ENCODE results near the gene C19orf38.

The C19orf38 gene

DNA sequence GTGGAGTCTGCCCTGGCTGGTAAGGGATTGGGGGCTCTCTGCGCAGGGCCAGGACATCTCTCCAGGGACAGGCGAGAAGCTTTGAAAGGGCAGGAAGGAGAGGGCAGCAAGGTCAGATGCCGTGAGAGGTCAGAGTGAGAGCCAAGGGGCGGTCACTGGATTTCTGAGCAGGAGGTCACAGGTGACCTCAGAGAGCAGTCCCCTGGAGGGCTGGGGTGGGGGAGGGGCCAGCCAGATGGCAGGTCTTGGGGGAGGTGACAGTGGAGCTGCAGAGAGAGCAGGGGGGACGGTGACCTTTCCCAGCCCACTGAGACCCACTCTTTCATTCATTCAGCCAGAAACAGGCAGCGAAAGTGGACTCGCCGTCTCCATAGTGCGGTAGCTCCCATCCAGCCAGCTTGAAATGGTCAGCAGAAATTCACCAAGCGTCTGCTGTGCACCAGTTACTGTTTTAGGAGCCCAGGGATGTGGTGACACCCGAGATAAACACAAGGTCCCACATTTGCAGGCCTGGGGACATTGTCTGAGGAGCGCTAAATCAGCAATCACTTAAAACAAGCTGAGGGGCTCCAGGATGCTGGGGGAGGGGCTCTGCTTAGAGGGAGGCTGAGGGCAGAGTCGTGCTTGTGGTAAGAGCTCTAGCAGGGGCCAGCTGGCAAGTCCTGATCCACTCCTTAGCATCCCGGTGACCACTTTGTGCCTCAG, 33.3 kb downstream of the C19orf38 start:
- DNase-seq, result no peak

DNA sequence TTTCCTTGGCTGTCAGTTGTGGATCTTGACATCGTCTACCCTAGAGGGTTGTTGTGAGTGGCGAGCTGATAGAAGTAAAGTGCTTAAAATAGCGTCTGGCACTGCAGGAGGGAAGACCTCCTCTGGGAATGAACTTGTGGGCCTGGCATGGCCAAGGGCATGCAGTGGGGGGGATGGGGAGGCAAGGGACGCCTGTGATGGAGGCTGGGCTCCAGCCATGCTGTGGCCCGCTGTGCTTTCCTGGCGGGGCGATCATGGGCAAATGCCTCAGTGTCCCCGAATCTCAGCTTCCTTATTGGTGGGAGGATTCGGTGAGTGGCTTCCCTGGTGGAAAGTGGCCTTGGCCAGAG, 33.9 kb downstream of the C19orf38 start:
- no peak for DNase-seq

DNA sequence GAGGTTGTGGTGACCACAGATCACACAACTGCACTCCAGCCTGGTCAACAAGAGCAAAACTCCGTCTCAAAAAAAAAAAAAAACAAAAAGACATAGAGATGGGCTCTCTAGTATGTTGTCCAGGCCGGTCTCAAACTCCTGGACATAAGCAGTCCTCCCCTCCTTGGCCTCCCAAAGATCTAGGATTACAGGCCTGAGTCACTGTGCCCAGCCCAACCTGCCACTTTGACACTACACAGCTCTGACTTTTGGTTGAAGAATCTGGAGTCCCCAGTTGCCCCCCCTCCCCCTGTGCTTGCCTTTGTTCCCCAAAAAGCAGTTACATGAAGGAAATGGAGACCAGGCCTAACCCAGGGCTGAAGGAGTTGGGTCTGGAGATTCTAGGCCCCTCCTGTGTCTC, 36.1 kb downstream of the C19orf38 start:
- peak; percentile 46 for DNase-seq

DNA sequence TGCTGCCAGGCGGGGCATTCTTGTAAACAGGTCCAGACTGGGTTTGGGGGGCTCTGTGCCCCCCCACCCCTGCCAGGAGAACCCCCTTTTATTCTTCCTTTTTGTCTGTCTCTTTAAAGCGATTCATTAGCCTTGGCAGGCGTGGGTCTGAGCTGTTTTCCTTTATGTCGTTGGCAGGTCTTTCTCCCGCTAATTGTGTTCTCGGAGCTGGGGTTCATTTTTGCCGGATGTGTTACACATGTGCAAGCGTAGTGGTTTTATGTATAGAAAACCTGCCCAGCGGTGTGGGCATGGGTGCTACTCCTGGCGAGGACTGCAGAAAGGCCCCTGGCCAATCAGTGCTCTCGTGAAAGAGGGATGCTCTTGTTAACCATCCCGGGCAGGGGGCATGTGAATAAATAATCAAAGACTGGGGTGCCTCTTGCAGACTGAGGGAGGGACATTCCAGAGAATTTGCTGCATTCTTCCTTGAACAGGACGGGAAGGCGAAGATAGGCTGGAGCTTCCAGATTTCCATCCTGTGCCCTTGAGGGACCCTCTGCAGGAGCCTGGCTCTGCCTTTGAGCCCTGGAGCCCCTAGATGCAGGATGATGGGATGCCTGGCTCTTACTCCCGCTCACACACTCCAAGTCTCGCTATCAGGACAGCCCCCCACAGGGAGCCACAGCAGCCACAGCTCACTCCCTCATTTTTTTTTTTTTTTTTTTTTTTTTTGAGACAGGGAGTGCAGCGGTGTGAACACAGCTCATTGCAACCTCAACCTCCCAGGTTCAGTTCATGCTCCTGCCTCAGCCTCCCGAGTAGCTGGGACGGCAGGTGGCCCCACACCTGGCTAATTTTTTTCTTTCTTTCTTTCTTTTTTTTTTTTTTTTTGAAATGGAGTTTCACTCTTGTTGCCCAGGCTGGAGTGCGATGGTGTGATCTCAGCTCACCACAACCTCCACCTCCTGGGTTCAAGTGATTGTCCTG, 37.3 kb downstream of the C19orf38 start:
- DNase-seq, result no peak

DNA sequence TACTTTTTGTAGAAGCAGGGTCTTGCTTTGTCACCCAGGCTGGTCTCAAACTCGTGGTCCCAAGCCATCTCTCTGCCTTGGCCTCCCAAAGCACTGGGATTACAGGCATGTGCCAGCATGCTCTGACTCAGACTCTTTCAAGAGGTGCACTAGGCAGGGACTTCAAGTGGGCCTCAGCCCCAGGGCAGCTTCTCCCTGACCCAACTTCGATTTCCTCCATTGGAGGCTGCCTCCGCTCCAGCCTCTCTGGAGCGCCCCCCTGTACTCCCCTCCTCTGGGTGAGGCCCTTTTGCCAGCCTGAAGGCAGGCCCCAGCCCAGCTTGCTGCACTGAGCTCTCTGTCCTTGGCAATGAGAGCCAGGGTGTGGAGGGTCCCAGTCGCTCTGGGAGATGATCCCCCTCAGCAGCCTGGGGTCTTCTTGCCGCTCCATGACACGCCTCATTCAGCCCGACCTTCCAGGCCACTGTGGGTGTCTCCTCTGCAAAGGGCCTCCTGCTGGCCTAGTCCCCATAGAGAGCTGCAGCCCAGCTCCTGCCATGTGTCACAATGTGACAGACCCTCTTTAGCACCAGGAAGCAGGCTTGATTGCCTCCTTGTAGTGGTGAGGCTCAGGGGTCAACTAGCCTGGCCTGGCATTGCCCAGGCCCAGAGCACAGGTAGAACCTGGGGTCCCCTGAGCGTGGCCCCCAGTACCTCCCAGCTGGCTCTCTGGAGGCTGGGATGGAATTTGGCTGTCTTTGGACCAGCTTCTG, 39.6 kb downstream of the C19orf38 start:
- no peak for DNase-seq

DNA sequence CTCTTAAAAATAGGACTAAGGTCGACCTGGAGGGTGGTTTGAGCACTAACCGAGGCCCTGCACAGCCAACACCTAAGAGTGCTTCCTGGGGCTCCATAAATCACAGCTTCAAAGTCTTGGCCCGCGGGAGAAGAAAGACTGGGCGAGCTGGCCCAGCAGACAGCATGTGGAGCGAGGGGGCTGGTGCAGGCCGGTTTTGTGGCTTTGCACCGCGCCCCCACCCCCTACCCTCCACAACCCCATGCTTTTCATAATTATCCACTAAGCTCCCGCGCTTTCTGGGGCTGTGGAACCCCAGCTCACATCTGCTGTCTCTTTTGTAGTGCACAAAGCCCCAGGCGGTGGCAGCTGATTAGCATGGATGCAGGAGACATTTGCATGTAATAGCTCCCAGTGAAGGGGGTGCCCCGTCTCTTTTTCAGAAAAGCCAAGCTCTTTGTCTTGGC, 40.2 kb downstream of the C19orf38 start:
- DNase-seq, result no peak

DNA sequence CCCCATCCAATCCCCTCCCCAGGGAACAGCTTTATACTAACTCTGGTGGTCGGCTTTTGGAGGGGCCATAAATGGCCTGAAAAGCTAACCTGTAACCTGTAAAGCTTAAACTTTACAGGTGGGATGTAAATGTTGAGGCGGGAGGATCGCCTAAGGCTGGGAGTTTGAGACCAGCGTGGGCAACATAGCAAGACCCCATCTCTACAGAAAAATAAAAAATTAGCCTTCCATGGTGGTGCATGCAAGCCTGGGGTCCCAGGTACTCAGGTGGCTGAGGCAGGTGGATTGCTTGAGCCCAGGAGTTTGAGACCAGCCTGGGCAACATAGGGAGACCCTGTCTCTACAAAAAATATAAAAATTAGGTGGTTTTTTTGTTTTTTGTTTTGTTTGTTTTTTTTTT, 41.7 kb downstream of the C19orf38 start:
- no peak for DNase-seq

DNA sequence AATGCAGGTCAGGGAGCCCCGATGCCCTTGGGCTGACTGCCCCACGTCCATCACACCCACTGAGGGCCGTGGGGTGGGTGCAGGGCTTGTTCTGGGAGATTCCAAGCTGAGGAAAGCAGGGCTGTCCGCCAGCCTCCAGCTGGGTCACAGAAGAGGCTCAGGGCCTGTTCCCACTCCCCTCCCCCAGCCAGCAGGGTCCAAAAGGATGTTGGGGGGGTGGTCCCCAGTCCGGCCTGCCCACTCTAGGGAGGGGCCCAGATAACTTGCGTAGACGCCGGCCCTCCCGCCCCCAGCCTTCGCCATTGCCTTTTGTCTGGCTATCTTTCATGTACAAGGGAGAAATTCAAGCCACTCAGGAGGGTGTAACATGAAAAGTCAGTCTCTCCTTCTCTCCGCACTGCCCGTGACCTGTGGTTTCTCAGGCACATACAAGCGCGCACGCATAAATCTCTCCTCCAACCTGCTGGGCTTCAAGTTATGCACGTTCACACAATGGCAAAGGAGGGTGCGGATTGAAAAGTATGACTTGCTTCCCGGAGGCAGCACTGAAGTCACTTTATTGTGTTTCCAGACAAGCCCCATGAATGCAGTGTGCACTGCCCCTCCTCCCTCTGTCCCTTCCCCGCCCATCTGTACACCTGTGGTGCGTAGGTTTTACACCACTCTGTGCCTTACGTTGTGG, 43.3 kb downstream of the C19orf38 start:
- DNase-seq, result no peak

DNA sequence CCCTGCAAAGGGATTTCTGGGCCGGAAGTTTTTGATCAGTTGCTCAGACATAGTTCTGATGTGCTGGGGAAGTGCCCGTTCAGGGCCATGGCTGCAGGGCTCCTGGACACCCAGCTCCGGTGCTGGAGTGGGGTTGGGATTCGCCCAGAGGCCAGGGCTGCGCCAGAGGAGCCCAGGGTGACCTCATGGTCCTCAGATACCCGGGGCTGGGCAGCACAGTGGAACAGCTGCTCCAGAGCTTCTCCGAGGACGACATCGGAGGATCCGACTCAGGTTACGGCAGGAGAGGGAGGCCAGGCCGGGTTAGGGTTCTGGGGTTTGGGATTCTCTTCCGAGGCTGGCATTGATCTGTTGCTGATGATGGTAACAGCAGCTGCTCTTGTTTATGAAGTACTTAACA, 44.0 kb downstream of the C19orf38 start:
- no peak for DNase-seq

DNA sequence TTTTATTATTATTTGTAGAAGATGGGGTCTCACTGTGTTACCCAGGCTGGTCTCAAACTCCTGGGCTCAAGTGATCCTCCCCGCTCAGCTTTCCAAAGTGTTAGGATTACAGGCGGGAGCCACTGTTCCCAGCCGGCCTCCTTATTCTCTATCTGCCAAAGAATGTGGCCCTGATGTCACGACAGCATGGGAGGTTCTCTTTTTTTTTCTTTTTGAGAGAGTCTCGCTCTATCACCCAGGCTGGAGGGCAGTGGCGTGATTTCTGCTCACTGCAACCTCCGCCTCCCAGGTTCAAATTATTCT, 46.6 kb downstream of the C19orf38 start:
- no peak for DNase-seq

DNA sequence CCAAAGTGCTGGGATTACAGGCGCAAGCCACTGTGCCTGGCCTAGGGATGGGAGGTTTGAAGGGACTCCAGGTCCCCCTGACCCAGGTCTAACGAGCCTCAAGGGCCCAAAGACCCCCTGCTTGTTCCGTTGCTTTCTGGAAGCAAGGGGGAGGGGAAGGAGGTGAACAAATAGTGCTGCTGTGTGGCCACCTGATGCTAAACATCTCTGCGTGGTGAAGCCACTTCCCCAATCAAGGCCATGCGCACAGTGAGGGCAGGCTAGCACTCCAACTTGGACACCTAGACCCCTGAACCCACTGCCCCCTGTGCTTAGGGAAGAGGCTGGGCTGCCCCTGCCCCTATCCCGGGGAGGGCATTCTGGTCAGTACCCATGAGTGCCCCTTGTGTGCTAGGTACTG, 47.1 kb downstream of the C19orf38 start:
- no peak for DNase-seq

DNA sequence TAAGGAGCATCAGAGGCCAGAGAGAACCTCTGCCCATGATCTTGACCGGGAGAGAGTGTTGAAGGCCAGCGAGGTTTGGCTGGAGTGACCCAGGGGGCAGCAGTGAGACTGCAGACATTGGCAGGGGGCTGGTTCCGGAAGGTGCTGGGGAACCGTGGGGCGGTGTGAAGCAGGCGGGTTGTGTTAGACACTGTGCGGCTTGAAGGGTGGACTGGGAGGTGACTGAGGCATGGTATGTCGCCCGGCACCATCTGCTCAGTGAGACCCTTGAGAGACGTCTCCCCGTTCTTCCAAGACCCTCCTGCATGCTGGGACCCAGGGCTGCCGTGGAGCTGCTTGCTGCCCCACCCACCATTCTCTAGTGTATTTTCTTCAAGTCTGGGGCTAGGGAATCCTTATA, 47.7 kb downstream of the C19orf38 start:
- no peak for DNase-seq

DNA sequence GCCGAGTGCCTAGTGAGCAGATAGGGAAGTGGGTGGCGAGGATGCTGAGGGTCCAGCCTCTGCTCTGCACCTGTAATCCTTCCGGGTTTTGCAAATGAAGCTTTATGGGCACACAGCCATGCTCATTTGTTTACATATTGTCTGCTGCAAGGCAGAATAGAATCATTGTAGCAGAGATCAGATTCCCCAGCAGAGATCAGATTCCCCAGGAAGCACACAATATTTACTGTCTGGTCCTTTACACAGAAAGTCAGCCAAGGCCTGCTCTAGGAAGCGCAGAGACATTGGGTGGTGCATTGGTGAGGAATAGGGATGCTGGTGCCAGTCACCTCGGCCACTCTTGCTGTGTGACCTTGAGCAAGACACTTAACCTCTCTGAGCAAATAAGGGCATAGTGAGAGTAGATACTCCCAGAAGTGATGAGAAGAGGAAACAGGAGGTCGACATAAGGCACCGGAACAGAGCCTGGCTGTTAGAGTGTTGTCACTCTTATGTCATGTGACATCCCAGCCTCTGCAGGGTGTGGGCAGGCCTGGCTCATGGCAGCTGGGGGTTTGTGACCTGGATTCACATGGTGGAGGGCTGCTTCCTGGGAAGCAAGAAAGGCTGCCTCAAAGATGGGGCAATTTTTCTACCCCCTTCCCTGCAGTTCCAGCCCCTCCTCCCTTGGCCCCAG, 48.8 kb downstream of the C19orf38 start:
- peak; percentile 81 for DNase-seq

DNA sequence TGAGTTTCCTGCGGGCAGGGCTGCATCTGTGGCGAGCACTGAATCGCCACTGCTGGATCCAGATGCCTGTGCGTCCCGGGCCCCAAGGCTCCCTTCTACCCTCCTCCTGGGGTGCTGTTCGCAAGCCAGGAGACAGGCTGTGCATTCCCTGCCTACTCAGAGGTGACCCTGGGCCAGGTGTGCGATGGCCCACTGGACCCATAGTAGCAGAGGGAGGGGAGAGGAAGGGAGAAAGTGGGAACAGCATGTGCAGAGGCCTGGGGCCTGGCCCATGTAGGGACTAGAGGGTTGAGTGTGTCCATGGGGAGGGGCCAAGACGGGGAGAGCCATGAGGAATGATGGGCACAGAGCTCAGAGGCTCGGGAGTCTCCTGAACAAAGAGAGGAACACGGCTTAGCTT, 50.4 kb downstream of the C19orf38 start:
- no peak for DNase-seq

DNA sequence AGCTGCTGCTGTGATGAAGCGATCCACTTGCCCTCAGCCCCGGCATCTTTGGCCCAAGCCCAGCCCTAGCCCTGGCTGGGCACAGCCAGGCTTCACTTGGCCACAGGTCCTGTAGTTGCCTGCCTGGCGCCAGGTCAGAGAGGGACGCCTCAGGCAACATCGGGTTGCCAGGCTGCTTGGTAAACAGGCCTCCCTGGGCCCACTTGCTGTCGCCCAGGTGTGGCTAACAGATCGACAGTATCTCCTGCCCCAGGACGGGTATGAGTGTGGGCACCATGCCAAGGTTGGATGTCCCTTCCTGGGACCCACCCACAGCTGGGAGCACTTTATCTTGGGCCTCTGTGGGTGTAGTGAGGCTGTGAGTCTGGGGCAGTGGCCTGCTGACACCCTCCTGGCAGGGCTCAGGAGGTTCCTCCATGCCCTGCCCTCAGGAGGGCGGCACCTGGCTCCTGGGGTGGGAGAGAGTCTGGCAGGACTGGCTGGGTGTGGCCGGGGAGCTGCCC, 51.0 kb downstream of the C19orf38 start:
- DNase-seq, result no peak

DNA sequence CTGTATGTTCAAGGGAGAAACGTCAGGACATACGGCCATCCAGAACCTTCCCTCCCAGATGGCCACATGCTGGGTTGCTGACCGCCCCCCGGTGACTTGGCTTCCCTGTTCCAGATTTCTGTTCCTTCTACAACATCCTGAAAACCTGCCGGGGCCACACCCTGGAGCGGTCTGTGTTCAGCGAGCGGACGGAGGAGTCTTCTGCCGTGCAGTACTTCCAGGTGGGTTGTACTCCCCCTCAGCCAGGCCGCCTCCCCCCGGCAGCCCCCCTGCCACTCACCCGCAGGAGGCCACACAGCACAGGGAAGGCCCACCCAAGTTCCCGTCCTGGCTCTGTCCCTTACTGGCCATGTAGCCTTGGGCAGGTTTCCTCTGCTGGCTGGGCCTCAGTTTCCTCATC, 59.7 kb downstream of the C19orf38 start:
- DNase-seq, result no peak

DNA sequence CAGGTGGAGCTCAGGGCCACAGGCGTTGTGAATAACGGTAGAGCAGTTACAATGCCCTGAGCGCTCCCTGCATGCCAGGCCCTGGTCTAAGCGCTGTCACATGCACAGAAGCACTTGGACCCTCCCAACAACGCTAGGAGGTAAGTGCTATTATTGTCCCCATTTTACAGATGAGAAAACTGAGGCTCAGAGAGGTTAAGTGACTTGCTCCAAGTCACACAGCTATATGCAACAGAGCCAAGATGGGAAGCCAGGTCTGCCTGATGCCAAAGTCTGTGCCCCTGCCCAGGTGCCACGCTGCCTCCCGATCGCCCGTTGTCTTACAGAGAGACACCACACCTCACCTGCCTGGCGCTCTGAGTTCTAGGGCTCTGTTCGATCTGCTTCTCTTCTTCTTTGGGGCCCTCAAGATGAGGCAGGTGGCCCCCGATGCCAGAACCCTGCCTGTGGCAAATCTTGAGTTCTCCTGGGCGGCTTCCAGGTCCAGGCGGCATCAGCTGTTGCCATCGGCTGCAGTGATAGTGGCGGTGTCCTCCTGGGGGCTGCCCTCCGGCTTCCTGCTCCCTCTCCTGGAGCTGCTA, 60.3 kb downstream of the C19orf38 start:
- DNase-seq, result no peak

DNA sequence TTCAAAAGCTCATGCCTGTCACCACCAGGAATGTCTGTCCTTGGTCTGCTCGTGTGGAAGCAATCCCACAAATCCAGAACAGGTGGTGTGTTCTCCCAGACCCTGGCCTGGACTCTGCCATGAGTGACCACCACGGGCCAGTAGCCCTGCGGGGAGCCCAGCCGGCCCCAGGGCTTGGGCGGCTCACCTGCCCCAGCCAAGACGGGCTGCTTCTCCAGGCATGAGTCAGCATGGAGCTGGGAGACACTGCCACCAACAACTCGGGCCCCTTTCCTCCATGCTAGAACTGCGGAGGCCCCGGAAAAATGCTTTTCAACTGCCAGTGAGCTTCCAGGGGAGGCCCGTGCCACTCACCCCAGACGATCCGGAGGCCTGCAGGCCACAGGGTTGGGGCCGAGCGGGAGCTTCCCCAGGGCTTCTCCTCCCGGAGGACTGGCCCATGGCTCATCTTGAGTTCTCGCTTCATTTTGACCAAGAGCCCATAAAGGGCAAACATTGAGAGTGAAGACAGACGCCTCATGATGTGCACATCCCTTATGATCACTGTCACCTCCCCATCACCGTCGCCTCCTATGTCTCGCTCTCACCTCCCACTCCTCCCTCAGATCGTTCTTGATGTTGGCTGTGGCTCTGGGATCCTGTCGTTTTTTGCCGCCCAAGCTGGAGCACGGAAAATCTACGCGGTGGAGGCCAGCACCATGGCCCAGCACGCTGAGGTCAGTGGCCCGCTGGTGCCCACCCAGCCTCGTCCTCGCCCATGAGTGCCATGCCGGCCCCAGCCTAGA, 63.6 kb downstream of the C19orf38 start:
- DNase-seq, result no peak

DNA sequence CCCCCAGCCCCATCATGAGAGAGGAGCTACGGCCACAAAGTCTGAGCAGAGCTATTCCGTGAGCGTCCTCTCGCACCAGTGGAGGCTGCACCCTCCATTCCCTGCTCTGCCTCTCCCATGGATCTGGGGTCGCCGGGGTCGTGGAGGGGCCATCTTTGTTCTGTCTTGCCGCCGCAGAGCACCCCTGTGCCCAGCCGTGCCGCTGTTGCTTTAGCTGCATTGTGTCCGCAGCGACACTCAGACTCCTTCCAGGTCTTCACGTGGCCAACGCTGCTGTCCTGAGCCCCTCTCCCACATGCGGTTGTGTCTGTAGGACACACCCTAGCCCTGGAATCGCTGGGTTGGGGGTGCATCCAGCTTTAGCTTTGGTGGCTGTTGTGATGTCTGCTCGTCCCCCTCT, 64.4 kb downstream of the C19orf38 start:
- no peak for DNase-seq

DNA sequence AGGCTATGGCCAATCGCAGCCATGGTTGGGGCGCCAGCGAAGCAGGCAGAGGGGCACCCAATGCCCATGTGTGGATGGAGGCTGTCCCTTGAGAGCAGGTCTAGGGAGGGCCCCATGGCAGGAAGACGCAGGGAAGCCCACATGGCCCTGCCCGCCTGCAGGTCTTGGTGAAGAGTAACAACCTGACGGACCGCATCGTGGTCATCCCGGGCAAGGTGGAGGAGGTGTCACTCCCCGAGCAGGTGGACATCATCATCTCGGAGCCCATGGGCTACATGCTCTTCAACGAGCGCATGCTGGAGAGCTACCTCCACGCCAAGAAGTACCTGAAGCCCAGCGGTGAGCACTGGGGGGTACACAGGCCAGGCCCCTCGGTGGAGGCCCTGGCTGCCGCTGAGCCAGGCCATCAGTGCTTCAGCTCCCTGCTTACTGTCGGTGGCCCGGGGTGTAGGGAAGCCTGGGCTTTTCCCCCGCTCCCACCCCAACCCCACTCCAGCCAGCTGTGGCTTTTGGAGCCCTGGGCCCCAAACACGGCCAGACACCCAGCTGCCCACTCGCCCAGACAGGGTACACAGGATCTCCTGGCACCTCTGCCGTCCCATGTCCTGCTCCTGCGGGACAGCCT, 65.6 kb downstream of the C19orf38 start:
- no peak for DNase-seq
